GM18502 (cell line): ENCODE data around the gene SLC37A3.
A peak's percentile ranks its signal among the peaks of the same experiment; 100 is the strongest.
"Not testable (repeated sequence)": the region's sequence is repeated elsewhere in the genome, so short reads cannot be mapped to it uniquely, and the experiment has no call there.

Experiments
- ATAC-seq: cut with Tn5 transposase; IDR thresholded peaks from one replicate; pipeline ENCODE4 v1.9.1; 2021; ENCODE audit warnings: mild to moderate bottlenecking; ENCODE audit not compliant: unreplicated experiment, poor library complexity

SLC37A3 gene

DNA sequence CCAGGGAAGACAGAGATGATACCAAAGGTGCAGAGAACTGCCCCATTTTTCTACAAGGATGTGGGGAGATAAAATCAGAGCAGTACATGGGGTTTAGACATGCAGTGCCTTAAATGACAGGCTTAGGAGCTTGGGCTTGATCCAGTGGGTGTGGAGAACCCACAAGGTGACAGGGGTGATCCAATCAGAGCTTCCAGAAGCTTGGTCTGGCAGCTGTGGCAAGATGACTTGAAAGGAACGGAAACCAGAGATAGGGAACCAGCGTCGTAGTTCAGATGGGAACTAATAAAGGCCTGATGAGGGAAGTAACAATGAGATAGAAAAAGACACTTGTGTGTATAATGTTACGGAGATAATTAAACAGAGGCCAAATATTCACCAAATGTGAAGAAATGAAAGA is 80.7 kb downstream of the SLC37A3 start:
- ATAC-seq, result no peak

DNA sequence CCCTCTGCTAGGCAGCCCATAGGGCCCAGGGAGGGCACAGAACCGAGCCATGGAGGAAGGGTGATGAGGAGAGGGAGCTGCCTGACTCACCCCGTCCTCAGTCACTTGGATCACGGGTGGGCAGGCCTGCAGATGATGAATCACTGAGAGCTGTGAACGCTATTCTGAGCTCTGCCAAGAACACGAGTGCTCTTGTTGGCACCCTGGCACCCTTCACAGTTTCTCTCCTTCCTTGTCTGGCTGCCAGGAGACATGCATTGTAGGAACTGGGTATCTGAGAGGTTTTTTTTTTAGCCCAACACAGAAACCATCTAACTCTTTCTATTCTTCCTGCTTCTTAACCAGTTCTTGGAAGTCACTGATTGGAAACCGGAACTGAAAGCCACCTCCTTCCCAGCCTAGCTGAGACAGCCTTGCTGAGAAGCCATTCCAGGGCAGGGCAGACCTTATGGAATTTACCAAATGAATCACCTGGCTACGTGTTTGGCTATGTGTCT is 82.1 kb downstream of the SLC37A3 start:
- no peak for ATAC-seq

DNA sequence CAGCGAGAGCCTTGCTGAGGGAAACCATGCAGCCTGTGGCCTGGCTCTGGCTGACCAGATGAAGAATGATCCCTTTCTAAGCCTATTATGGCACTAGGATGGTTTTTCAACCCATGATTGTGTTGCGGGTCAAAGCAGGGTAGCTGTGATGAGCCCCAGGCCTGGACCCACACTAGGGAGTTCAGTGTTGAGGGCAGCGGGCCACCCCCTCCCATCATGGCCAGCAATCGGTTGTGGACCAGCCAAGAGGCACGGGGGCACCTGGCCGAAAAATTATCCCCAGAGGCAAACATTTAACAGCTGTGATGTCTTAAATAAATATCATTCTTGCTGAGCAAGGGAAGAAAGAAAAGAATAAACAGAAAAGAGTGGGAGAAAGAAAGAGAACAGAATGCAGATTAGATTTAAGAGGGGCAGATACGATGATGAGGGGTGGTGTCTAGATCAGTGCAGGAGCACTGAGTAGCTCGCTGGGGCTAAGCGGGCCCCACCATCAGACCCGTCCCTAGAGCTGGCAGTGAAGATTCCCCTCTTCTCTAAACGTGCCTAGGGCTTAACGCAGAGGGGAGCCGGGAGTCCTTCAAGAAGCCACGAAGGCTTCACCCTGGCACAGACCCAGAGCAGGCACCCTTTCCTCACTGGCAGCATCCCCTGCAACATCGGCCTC is 82.7 kb downstream of the SLC37A3 start:
- no peak for ATAC-seq

DNA sequence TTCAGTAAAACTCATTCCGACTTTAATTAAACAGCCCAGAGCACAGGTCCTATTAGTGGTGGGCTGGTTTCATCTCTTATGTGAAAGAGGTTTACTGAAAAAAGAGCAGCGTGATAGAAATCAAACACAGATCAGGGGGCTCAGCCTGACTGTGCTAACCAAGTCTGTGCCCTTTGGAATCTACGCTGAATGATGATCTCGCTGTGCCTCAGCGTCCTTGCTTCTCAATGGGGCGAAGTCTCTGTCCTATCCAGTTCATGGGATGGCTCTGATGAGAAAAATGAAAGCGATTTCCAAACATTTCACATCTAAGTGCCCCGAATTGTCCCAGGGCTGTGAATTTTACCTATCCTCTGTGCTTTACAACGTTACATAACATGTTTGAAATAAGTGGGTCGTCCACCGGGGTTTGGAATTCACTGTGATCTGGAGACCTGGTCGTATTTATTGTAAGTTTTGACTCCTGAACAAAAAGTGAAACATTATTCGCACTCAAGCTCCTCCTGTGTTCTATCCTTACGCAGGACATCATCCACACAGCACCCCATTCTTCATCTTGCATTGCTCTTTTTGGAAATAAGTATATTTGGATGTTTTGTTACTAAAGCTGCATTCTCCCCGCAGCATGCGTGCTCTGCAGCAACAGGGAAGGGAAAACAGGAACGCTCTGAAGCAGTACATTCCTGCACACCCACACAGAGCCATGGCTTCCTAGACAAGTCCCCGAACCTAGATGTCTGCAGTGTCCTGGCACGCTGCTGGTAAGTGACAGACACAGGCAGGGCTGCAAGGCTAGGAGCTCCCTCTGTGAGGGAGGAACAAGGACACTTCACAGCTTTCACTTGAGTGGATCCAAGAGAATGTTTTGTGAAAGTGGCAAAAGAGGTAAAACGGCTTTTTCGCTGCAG is 83.5 kb downstream of the SLC37A3 start:
- ATAC-seq, result no peak

DNA sequence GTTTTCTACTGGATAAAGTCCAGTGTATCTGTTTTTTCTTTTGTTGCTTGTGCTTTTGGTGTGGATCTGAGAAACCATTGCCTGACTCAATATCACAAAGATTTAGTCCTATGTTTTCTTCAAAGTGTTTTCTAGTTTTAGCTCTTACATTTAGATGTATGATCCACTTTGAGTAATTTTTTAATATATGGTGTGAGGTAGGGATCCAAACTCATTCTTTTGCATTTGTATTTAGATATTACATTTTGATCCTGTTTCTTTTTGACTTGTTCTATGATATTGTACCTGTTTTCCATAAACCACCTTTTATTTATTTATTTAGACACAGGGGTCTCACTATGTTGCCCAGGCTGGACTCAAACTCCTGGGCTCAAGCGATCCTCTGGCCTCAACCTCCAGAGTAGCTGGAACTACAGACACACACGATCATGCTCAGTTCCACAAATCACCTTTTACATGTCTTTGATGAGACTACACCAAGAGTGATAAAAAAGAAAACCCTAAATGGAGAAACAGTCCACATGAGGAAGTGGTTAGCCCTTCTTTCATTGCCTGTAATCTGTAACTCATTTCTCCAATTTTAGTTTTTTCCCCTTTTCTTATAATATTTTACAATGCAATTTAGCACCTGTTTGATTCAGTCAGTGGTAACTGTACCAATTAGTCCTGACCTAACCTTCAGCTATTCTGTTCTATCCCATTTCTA is 86.0 kb downstream of the SLC37A3 start:
- ATAC-seq, result no peak

DNA sequence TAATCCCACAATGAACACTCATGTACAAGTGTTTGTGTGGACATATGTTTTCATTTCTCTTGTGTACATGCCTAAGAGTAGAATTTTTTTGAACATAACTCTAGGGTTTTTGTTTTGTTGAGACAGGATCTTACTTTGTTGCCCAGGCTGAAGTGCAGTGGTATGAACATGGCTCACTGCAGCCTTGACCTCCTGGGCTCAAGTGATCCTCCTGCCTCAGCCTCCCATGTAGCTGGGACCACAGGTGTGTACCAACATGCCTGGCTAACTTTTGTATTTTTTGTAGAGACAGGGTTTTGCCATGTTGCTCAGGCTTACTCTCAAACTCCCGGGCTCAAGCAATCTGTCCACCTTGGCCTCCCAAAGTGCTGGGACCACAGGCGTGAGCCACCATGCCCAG is 87.2 kb downstream of the SLC37A3 start:
- not testable (repeated sequence) for ATAC-seq

DNA sequence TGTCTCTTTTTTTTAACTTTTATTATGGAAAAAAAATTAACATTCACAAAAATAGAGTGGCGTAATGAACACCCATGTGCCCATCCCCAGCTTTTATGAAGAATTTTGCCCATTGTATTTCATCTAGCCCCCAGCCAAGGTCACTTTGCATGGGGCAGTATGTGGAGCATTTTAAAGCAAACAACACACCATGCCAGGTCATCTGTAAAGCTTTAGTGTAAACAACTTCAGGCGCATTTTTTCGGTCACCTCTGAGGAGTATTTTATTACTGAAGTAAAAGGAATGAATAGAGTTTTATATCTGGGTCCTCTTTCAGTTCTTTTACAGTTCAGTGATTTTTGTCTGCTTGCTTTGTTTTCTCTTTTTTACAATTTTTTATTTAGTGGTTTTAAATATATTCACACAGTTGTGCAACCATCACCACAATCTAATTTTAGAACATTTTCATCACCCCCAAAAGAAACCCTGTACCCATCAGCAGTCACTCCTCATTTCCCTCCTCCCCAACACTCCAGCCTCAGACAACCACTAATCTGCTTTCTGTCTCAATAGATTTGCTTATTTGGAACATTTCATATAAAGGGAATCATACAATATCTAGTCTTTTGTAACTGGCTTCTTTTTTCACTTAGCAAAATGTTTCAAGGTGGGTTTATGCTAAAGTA is 87.9 kb downstream of the SLC37A3 start:
- ATAC-seq, result no peak

DNA sequence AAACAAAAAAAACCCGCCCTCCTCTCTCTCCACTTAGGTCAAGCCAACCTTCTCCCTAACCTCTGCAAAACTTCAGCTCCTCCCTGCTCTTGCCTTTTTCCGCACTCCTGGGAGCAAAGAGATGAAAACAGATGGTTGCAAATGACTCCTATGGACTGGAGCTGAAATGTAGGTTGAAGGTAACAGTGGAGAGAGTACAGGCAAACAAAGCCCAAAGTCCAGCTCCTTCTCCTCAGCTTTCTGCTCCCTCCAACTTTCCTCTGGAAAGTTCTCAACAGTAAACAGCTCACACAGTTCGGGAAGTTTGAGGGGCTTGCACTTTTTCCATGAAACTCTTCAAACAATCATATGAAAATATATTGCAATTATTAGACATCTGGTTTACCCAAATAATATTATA is 90.3 kb downstream of the SLC37A3 start:
- ATAC-seq, result no peak

DNA sequence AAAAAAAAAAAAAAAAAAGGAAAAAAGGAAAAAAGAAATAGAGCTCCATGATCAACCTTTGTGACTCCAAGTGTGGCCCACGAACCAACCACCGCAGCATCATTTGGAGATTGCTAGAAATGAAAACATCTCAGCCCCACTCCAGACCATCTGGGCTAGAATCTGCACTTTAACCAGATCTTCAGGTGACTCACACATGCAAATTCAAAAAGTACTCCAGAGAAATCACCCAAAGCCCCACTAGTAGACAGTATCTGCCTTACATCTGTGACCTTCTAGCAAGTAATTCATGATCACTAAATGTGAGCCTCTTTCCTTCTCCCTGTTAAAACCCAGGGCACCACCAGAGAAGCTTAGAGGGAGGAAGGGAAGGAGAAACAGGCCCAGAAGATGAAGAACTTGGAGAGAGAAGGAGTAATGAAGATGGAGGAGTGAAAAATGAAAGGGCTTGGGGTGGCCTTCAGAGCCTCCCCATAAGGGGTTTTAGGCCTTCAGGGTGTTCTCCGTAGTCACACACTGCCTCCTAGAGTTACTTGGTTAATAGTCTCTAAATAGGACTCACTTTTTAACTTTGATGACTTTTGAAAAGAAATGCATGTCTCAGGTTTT is 94.0 kb downstream of the SLC37A3 start:
- ATAC-seq, result peak; percentile 88

DNA sequence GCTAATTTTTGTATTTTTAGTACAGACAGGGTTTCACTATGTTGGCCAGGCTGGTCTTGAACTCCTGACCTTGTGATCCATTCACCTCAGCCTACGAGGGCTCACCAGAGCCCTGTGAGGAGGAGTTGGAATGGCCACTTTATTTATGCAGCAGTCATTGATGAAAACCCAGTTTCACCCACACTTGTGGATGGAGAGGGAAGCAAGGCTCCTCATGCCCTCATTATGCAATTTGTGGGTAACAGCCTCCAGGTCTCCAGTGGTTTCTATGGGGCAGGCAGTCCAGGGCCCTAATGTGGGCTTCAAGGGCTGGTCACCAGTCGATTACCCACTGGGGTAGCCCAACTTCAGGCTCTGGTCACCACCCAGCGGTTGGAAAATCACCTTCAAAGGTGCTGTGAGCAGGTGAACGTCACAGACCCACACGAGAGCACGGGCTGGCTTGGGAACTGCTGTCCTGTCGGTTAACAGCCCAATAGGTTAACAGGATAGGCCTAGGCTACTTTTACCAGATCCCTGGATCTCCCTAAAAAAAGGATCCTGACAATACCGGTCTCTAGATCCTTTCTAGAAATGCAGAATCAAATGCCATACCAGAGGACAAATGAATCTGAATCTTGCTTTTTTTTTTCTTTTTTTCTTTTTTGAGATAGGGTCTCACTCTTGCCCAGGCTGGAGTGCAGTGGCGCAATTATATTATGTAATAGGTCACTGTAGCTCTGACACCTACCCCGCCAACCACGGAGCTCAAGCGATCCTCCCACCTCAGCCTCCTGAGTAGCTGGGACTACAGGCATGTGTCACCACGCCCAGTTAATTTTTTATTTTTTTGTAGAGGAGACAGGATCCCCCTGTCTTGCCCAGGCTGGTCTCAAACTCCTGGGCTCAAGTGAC is 97.8 kb downstream of the SLC37A3 start:
- ATAC-seq, result no peak

DNA sequence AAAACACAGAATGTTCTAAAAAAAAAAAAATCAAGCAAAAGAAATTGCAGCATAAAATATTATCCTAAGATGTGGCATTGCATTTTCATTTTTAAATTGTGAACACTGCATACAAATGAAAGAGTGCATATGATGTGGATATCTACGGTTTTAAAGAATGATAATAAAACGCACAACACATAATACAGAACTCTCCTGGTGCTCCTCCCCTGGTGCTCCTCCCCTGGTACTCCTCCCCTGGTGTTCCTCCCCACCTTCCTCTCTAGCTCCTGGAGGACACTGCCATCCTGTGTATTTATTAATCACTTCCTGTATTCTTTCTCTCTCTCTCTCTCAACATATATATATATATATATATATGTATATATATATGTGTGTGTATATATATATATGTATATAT is 100.1 kb downstream of the SLC37A3 start:
- no peak for ATAC-seq

DNA sequence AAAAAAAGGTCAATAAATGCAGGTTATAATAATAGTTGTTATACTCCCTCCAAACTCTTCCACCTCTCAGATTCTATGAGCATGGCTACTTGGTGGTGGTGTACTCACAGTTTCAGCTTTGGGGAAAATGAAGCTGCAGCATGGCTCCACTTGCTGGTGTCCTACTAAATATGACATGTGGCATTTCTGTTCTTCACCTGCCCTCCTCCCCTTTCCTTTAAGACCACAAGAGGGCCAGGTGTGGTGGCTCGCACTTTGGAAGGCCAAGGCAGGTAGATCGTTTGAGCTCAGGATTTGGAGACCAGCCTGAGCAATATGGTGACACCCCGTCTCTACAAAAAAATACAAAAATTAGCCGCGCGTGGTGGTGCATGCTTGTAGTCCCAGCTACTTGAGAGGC is 101.1 kb downstream of the SLC37A3 start:
- no peak for ATAC-seq

DNA sequence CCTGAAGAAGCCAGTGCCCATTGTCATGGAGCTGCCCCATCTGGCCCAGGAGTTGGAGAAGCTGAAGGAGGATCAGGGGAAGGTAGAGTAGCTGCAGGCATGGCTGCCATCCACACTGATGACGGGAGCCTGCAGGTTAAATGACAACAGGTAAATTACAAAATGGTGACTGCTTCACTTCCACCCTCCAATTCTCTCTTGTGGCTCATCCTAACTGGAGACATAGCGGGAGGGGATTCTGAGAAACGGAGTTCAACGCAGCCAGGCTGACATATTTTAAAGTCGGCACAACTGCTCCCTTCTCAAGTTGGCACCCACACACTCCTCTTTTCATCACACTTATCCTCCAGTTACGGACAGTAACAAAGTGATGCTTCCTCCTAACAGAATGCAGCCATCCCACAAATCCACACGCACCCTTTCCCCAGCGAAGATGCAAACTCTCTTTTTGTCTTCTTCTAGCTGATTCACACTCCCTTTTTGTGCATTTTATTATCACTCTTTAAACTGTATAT is 103.0 kb downstream of the SLC37A3 start:
- no peak for ATAC-seq

DNA sequence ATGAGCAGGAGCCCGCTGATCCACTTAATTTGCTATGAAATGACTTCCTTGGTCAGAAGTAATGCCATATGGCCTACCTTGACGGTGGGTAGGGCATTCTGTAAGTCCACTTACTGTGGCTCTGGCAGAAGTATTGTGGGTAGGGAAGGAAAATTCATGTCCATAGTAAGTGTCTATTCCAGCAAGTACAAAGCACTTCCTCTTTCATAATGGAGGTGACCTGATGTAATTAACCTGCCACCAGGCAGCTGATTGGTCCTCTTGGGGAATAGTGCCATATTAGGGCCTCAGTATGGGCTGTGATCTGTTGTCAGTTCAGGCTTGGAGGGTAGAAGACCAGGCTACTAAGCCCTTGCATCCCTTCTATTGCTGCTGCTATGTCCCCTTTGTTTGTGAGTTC is 103.9 kb downstream of the SLC37A3 start:
- ATAC-seq, result no peak

DNA sequence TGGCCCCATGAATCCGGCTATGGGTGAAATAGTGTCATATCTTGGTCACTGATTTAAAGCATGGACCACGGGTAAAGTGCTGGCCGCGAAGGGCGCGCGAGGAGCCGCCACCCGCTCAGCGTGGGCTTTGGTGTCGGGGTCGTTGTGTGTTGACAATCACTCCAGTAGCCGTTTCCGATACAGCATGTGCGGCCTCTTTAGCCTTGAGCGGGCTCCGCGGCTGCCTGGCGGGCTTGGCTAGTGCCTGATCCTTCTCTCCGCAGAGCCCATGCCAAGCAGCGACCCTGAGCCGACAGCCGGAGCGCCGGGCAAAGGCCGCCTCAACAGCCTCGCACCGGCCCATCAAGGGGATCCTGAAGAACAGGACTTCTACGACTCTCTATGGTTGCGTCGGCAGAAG is 105.9 kb downstream of the SLC37A3 start:
- no peak for ATAC-seq

DNA sequence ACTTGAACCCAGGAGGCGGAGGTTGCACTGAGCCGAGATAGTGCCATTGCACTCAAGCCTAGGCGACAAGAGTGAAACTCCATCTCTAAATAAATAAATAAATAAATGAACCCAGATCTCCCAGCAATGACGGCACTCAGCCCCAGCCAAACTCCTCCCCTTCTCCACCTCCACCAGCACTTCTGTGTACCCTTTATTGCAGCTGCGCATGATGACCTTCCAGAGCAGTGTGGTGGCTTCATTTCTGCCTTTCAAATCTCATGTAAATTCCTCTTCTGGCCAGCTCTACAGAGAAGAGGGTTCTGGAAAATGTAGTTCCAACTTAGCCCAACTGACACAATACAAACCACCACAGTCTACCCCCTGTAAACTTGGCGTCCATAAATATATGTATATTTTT is 108.5 kb downstream of the SLC37A3 start:
- ATAC-seq, result no peak

DNA sequence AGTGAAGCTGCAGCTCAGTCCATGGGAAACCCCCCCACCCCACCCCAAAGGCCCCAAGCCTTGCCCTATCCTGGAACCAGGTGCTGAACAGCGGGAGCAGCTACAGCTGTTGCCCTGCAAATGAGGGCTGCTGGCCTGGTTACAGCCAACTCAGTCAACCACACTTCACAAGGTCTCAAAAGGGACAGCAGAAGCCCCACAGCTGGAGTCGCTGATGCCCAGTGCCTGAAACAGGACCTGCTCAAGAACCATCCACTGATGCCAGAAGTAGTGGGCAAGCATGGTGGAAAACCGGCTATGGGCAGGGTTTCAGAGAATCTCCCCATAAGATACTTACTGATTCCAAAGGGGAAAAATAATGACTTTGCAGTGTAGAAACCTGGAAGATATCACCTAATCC is 110.3 kb downstream of the SLC37A3 start:
- ATAC-seq, result no peak

DNA sequence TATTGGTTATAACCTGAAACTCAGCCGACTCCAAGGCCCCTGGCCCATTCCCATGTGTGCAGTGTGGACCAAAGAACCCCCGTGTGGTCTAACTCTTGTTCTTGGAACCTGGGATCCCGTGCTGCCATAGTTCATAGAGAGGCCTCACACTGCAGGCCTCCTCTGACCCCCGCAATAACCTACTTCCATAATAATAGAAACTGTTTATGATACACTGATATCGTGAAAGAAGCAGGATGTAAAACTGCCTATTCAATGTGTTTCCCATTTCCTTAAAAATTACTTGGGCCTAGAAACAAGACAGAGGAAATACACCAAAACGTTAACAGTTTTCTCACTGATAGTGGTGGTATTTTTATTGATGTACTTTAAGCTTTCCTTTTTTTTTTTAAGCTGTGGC is 112.4 kb downstream of the SLC37A3 start:
- ATAC-seq, result no peak

DNA sequence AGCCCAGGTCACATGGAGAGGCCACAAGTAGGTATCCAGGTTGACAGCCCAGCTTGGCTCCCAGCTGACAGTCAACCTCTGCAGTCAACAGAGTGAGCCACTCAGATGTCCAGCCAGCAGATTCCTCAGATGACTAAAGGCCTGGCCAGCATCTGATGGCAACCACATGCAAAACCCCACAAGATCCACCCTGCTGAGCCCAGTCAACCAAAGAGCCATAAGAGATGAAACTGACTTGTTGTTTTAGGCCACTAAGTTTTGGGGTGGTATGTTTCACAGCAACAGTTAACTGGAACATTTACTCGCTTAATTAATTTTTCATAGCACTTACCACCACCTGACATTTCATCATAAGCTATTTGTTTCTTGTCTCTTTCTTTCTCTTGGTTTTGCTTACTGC is 114.3 kb downstream of the SLC37A3 start:
- no peak for ATAC-seq
